Measurements from ENCODE around the gene SP2.
A peak's percentile ranks its signal among the peaks of the same experiment; 100 is the strongest.

DNA sequence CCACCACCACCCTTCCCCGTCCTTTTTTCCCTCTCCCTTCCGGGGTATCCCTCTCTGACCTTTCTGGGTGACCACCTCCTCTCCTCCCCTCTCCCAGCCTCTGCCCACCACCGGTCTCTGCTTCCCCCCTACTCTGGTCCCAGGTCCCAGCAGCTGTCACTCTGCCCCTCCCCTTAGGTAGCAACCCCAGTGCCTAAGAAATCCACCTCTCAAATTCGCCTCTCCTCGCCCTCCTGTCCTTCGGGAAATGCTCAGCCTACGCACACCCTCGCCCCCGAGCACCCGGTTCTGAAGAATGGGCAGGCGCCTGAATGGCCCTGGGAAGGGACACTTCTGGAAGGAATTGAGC lies 44.3 kb upstream of the SP2 start:
- TF ChIP-seq, protein P1, sequence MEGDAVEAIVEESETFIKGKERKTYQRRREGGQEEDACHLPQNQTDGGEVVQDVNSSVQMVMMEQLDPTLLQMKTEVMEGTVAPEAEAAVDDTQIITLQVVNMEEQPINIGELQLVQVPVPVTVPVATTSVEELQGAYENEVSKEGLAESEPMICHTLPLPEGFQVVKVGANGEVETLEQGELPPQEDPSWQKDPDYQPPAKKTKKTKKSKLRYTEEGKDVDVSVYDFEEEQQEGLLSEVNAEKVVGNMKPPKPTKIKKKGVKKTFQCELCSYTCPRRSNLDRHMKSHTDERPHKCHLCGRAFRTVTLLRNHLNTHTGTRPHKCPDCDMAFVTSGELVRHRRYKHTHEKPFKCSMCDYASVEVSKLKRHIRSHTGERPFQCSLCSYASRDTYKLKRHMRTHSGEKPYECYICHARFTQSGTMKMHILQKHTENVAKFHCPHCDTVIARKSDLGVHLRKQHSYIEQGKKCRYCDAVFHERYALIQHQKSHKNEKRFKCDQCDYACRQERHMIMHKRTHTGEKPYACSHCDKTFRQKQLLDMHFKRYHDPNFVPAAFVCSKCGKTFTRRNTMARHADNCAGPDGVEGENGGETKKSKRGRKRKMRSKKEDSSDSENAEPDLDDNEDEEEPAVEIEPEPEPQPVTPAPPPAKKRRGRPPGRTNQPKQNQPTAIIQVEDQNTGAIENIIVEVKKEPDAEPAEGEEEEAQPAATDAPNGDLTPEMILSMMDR (IDR thresholded peaks at IDR 0.05; ENCODE audit: low read depth, low read length), result no peak
- 0 out of 2 replicates have a peak, but pooled peaks have one; percentile 2 for TF ChIP-seq EZH2phosphoT487 (IDR thresholded peaks at IDR 0.05; ENCODE audit: low read depth)

All from OCI-LY3 (cell line).